NCI-H1105 (cell line): Measurements from ENCODE around the gene DLG1.
"Not testable (repeated sequence)": the region's sequence is repeated elsewhere in the genome, so short reads cannot be mapped to it uniquely, and the experiment has no call there.

Experiments used
- DNase-seq: peaks from one replicate; lab custom pipeline; 2025; lab: John Stamatoyannopoulos, UW

Gene DLG1

DNA sequence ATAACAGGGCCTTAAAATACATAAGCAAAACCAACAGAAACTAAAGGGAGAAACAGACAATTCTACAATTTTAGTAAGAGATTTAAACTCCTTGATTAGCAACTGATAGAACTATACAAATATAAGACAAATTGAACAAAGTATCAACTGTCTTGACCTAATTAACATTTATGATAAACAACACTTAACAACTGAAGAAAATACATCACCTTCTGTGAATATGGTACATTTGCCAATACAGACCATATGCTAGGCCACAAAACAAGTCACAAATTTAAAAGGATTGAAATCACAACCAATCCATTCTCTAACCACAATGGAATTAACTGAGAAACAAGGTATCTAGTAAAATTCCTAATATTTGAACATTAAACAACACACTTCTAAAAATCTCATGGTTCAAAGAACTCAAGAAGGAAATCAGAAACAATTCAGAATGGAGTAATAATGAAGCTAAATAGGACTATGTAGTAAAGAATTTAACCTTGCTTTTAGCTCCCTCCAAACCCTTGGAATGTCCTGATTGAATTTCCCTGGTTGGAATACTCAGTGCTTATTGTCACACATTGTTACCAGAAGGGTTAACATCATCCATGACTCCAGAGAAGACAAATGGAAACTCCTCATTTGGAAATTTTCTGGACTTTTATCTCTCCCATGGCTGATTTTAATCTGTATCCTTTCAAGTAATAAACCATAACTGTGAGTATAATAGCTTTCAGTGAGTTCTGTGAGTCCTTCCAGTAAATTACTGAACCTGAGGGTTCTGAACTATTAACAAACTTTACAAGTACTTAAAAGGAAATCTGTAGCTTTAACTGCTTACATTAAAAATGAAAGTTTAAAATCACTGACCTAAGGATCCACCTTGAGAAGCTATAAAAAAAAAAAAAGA, 88.8 kb downstream of the DLG1 start:
- DNase-seq, result no peak

DNA sequence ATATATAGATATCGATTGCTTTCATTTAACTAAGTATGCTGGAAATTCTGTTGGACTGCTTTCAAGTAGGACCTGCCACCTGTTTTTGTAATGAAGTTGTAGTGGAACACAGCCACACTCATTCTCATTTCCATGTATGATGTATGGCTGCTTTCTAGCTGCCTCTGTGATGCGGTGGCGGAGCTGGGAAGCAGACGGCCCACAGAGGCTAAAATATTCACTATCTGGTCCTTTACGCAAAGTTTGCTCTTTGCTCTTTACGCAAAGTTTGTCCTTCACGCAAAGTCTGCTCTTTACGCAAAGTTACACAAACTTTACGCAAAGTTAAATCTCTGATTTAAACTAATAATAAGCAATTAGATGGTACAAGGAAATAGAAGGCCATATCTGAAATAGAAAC, 91.5 kb downstream of the DLG1 start:
- no peak for DNase-seq

DNA sequence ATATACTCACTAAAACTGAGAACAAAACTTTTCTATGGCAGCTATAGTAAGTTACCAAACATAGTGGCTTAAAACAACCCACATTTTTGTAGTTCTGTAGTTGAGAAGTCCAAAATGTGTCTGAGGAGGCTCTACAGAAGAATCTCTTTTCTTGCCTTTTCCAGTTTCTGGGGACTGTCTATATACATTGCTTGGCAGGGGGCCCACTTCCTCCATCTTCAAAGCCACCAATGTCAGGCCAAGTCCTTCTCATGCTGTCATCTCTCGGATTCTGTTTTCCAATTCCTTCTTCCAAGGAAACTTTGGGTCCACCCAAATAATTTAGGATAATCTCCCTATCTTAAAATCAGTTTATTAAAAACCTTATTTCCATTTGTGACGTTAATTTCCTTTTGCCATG, 92.7 kb downstream of the DLG1 start:
- no peak for DNase-seq

DNA sequence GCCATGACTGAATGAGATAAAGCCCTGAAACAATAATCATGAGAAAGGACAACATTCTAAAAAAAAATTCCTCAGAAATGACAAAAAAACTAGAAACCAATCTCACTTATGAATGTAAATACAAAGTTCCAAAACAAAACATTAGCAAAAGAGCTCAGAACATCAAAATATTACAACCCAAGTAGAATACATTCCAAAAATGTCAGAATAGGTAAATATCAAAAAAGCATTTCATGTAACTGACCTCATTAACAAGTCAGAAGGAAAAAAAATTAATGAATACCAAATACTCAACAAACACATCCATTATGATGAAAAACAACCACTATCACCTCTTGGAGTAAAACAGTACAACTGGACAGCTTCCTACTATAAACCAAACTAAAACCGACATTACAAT, 93.1 kb downstream of the DLG1 start:
- DNase-seq, result no peak

DNA sequence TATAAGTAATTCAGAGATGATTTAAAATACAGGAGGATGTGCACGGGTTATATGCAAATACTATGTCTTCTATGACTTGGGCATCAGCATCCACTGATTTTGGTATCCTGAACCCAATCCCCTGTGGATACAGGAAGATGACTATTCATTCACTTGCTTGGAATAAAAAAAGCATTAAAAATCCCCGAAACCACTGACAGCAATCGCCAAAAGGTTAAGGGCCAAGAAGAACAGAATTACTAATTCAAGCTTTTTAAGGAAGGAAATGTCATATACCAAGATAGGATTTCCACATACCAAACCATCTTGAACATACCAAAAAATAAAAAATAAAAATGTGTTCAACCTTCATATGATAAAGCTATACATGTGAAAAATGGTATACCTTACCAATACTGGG, 93.7 kb downstream of the DLG1 start:
- DNase-seq, result no peak

DNA sequence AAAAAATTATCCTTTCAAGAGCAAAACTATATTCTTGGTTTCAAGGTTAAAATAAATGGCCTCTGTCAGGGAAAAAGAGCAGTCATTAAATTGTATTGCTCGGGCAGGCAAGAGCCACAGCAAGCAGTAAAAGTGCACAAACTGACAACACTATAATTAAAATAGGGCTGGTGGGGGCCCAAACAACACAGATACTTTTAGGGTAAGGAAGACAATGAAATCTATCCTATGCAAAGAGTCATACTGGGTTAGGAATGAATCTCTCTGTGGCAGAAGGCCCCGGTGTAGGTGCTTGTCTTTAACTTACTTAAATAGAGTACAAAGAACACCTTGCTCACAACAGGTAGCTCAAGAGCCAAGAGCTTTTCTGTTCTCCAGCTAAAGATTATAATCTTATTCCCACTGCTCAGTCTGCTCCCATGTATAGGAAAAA, 94.7 kb downstream of the DLG1 start:
- DNase-seq, result no peak

DNA sequence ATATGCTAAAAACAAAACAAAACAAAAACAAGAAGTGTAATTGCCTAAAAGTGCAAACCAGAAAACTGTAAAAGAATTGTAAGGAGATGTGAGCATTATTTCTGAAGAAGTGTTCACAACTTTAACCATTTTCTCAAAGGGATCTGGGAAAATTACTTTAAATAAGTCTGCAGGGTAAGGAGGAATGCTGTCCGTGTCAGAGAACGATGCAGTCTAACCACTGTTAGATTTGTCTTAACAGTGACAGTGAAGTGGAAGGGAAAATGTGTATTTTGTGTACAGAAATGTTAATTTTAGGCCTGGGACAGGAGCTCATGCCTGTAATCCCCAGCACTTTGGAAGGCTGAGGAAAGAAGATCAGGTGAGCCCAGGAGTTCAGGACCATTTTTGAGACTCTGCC, 95.7 kb downstream of the DLG1 start:
- no peak for DNase-seq

DNA sequence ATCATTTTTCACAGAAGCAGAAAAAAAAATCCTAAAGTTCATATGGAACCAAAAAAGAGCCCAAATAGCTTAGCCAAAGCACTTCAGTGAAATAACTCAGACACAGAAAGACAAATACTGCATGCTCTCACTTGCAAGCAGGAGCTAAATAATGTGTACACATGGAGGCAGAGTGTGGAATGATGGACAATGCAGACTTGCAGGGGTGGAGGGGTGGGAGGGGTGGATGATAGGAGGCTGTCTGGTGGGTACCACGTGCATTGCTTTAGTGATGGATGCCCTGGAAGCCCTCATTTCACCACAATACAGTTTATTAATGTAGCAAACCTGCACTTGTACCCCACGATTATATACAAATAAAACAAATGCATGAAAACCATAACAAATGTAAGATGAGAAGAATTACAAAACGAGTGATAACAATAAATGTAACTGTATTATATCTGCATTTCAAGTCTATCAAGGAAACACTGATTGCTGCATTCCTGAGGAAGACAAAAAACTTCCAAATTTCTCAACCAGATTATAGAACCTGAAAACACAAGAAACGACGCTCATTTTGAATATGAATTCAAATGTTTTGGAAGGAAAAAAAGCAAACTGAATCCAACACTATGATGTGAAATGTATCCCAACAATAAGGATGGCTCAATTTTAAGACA, 96.5 kb downstream of the DLG1 start:
- no peak for DNase-seq

DNA sequence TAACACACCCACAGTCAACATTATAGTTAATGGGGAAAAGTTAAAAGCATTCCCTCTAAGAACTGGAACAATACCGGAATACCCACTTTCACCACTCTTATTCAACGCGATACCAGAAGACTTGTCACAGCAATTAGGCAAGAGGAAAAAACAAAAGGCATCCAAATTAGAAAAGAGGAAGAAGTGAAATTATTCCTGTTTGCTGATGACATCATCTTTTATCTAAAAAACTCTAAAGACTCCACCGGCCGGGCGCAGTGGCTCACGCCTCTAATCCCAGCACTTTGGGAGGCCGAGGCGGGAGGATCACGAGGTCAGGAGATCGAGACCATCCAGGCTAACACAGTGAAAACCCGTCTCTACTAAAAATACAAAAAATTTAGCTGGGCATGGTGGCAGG, 97.6 kb downstream of the DLG1 start:
- not testable (repeated sequence) for DNase-seq

DNA sequence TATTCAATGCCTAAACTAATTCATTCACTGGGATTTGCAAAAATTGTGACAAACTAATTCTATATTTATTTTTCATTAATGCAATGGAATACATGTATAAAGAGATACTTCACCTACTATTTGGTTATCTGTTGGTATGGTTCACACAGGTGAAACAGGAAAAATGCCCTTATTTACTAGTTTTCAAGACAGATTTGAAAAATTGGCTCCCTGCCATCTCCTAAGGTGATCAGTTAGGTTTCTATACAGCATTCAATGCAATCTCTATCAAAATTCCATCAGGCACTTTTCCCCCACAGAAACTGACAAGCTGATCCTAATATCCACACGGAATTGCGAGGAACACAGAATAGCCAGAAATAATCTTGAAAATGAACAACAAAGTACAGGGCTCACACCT, 101.1 kb downstream of the DLG1 start:
- no peak for DNase-seq

DNA sequence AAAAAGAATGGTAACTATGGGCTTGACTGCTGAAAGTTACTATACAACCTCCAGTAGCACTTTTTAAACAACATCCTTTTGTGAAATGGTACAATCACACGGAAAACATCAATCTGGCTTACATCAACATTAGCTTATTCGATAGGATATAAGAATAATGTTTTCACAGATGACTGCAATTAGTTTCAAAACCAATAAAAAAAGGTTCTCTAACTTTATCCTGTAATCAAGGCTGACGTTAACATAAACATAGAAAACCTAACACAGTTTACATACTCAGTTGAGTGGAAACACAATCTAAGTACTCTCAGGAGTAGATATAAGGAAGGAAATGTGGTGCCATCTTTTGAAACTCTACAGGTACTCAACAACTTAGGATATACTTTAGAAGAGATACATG, 102.2 kb downstream of the DLG1 start:
- DNase-seq, result no peak

DNA sequence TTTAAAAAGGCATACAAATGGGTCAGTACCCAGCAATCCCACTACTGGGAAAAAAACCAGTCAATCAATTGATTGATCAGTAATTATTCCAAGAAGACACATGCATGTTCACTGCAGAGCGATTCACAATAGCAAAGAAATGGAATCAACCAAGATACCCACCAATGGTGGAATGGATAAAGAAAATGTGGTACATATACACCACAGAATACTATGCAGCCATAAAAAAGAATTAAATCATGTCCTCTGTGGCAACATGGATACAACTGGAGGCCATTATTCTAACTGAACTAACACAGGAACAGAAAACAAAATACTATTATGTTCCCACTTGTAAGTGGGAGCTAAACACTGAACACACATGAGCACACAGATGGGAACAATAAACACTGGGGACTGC, 103.1 kb downstream of the DLG1 start:
- no peak for DNase-seq

DNA sequence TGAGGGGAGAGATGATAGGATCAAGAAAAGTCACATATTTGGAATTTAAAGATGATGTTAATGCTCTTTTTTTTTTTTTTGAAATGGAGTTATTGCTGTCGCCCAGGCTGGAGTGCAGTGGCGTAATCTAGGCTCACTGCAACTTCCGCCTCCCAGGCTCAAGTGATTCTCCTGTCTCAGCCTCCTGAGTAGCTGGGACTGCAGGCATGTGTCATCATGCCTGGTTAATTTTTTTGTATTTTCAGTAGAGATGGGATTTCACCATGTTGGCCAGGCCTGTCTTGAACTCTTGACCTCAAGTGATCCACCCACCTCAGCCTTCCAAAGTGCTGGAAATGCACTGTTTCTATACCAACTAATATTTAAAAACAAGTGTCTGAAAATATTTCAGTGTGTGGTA, 104.7 kb downstream of the DLG1 start:
- not testable (repeated sequence) for DNase-seq

DNA sequence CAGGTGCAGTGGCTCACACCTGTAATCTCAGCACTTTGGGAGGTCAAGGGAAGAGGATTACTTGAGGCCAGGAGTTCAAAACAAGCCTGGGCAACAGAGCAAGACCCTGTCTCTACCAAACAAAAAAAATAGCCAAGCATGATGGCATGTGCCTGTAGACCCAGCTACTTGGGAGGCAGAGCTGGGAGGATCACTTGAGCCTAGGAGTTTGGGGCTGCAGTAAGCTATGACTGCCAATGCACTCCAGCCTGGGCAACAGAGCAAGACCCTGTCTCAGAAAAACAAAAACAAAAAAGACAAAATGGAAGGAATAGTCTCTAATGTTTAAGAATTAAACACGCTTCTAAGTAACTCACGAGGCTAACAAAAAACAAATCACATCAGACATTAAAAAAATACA, 106.5 kb downstream of the DLG1 start:
- no peak for DNase-seq

DNA sequence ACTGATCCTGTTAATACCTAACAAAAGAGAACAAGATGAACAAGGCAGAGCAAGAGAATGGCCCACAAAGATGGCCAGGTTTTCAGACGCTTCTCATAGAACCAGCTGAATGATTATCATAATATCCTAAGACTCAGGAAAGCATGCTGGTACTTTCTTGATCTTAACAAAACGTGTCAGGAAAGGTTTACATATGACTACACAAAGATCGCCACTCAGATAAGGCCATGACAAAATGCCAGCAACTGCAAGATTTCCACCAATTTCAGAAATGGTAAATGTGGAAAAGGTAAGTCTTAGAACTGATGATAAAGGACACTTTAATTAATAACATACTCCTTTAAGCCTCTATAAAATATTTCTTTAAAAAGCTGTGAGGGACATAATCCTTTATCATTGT, 108.8 kb downstream of the DLG1 start:
- DNase-seq, result no peak

DNA sequence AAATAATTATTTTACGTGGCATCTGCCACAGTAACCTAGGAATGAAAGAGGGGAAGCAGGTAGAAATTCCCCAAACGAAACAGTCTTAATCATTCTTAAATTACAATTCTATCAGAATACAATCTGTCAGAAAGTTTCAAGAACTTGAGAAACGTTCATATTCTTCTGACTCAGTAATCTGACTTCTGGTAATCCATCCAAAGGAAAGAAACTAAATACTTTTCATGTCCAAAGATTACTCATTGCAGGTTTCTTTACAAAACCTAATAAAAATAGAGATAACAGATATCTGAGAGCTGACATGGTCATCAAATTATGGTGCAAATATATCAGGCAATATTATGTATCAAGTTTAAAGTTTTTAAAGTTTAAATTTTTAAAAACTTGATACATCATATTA, 109.4 kb downstream of the DLG1 start:
- DNase-seq, result no peak

DNA sequence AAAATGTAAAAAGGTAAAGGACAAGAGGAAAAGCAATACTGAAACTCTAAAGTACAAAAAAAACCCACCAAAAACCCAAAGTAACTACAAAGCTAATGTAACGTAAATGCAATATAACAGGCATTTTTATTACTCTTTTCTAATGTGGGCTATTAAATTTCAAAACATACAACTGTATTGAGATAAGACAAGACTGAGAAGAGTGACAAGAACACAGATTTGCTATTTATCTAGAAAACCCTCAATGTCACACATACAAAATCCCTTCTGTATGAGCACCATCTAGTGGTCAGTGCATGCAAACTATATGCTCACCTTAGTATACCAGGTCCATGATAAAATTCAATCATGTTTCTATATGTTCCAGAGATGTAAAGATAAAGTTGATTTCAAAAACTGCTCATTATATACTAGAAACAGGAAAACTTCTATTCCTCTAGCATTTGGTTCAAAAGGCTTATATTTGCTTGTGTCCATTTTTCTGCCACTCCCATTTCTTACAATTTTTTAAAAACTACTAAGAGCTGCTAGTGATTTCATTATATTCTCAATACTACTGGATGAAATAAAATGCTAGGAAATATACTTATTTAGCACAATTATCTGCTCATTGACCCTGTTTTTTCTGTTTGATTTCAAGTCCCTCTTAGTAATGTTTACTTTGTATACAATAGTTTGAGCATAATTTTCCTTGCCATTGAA, 111.4 kb downstream of the DLG1 start:
- peak; percentile 79 for DNase-seq

DNA sequence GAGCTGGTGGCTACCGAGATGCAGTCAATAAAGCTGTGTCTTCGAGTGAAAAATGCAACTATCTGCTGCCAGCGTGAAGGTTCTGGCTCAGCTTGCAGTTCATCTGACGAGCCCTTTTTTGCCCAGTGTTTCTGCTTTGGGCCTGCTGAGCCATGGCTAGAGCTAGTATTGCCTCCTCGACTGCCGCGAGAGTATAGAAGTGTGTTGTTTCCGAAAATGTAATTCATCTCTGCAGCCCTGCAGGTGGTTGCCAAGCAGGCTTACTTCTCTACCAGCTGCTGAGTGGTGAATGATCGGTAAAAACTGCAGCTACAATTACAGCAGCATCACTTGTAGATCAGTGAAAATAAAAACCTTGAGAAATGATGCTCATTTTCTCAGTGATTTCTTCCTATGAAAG, 114.8 kb downstream of the DLG1 start:
- DNase-seq, result peak; percentile 22

DNA sequence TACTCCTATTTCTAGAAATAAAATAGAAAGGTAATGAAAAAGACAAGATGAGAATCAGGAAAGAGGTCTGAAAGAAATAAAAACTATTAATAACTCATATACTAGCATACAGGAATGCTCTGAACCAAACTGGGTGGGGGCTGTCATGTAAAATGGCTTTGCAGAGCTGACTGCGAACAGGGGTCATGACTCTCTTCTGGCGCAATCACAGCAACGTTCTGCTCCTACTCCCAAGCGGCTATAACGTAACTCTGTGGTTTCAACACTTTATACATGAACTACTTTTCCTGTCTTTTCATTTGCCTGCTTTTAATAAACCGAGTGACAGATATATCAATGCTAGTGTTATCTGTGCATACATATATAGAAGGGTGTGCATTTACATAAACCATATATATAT, 116.7 kb downstream of the DLG1 start:
- DNase-seq, result no peak

DNA sequence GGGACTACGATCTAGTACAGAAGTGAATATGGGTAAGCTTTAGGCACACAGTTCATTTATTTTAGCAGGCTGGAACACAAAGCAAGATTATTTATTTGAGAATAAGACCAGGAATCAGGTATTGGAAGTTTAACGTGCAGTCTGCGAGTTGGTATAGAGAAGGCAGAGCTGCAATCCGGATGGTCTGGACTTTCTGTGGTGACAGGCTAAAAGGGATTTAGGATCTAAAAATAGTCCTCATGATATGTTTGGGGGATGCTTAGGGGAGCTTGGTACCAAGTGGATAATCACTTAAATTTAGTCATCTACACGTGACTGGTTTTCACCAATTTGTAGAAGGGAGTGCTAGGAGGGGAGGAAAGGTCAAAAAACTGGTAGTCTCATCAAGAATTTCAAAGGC, 119.4 kb downstream of the DLG1 start:
- DNase-seq, result no peak

DNA sequence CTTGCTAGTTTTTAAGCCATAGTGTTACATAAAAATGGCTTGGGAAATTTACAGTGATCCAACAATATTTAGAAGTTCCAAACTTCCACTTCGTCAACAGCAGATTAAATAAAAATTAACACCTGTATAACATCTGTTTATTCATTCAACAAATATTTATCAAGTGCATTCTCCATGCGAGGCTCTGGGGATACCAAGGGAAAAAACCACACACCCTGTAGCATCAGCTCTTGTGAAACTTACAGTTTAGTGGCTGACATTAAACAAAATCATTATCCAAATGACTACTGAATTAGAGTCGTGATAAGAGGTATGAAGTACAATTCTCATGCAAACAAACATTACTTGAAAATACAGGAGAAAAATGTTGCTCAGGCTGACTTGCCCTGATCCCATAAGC, 122.9 kb downstream of the DLG1 start:
- DNase-seq, result no peak

DNA sequence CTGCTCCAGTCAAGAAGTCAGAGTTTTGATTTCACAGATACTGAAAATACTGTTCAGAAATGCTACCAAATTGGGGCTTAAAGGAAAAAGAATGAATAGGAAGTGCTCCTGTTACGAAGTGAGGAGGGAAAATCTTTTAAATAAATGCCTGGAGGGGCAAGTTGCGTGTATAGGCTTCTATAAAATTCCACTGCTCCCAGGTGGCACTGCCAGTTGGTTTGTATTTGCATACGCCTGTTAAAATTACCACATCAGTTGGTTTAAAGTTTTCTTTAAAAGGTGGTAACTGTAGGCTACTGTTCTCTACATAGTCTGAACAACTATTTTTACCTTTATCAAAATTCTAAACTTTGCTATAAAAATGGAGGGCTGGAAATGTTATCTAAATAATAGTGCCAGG, 123.5 kb downstream of the DLG1 start:
- DNase-seq, result no peak

DNA sequence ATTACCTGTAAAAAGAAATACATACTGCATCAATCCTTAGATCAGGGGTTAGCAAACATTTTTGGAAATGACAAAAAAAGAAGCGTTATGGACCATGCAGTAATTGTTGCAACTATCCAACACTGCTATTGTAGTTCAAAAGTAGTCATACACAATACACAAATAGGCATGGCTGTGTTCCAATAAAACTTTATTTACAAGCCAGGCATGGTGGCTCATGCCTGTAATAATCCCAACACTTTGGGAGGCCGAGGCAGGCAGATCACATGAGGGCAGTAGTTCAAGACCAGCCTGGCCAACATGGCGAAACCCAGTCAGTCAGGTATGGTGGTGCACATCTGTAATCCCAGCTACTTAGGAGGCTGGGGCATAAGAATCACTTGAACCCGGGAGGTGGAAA, 124.8 kb downstream of the DLG1 start:
- DNase-seq, result no peak
